Astrocyte (in vitro differentiated cells and primary cell): ENCODE measurements around the gene LAMA5.

Experiments
- EZH2 ChIP-seq: IDR thresholded peaks from 2 replicates; pipeline ENCODE4 v1.6.1; 2012; ENCODE audit warnings: mild to moderate bottlenecking, low read length, inconsistent platforms; ENCODE audit not compliant: insufficient read depth
- TF ChIP-seq, protein P1 (sequence below): IDR thresholded peaks from 2 replicates; pipeline ENCODE4 v1.5.1; 2011; ENCODE audit warnings: low read depth, mild to moderate bottlenecking, inconsistent platforms, low read length, moderate library complexity; ENCODE audit not compliant: insufficient read depth

DNA sequence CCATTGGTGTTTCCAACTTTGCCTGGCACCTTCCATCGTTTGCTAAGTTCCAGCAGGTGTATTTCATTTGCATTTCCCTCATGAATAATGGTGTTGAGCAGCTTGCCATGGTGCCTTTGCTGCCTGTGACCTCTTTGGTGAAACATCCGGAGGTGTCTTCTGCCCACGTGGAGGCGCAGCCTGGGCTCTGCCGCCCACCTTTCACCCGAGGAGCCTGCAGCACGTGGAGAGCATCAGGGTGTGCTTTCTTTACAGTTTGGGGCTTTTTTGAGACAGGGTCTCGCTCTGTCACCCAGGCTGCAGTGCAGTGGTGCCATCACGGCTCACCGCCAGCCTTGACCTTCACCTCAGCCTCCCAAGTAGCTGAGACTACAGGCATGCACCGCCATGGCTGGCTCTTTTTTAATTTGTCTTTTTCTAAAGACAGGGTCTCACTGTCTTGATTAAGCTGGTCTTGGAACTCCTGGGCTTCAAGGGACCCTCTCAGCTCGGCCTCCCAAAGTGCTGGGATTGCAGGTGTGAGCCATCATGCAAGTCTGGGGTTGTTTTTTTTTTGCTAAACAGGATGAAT lies 67.4 kb downstream of the LAMA5 start:
- TF ChIP-seq, protein P1, sequence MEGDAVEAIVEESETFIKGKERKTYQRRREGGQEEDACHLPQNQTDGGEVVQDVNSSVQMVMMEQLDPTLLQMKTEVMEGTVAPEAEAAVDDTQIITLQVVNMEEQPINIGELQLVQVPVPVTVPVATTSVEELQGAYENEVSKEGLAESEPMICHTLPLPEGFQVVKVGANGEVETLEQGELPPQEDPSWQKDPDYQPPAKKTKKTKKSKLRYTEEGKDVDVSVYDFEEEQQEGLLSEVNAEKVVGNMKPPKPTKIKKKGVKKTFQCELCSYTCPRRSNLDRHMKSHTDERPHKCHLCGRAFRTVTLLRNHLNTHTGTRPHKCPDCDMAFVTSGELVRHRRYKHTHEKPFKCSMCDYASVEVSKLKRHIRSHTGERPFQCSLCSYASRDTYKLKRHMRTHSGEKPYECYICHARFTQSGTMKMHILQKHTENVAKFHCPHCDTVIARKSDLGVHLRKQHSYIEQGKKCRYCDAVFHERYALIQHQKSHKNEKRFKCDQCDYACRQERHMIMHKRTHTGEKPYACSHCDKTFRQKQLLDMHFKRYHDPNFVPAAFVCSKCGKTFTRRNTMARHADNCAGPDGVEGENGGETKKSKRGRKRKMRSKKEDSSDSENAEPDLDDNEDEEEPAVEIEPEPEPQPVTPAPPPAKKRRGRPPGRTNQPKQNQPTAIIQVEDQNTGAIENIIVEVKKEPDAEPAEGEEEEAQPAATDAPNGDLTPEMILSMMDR = no peak
- TF ChIP-seq EZH2 = no peak
